DND-41 (cell line): ENCODE measurements around the gene PLA2G4B.

ENCODE experiments used
- ATAC-seq: fragments of 200-7000 bp; cut with Tn5 transposase; 3 replicates; pipeline ENCODE4 v1.9.1; 2021; ENCODE audit warnings: low read depth; ENCODE audit not compliant: insufficient read depth
- DNase-seq: peaks from one replicate; pipeline ENCODE4 v3.0.0-alpha.2; 2020
- H2AFZ ChIP-seq: 2 replicates; pipeline ENCODE4 v1.6.0; 2012; ENCODE audit warnings: low read depth, low read length
- H3K27ac ChIP-seq: 2 replicates; pipeline ENCODE4 v1.5.1; 2012; ENCODE audit warnings: low read length, inconsistent platforms
- H3K27me3 ChIP-seq: fragments of 200-600 bp; sonication (generic); 2 replicates; pipeline ENCODE4 v1.6.0; 2012; ENCODE audit warnings: low read length, mild to moderate bottlenecking, inconsistent platforms; ENCODE audit not compliant: insufficient read depth, poor library complexity
- H3K36me3 ChIP-seq: 2 replicates; pipeline ENCODE4 v1.5.1; 2012; ENCODE audit warnings: low read length, inconsistent platforms; ENCODE audit not compliant: insufficient read depth
- H3K4me1 ChIP-seq: 2 replicates; pipeline ENCODE4 v1.5.1; 2012; ENCODE audit warnings: mild to moderate bottlenecking, low read length; ENCODE audit not compliant: insufficient read depth
- H3K4me2 ChIP-seq: 2 replicates; pipeline ENCODE4 v1.6.0; 2012; ENCODE audit warnings: mild to moderate bottlenecking, moderate library complexity, low read length, inconsistent platforms; ENCODE audit not compliant: insufficient read depth
- H3K4me3 ChIP-seq, 2 experiments: fragments of 200-600 bp in 1 of 2; shearing (Covaris generic) in 1 of 2; 2 replicates each; pipeline ENCODE4 v1.5.1; 2012 to 2016; ENCODE audit warnings: inconsistent platforms in 2 of 2, low read length in 2 of 2, mild to moderate bottlenecking in 2 of 2, low read depth in 1 of 2, moderate library complexity in 1 of 2
- H3K79me2 ChIP-seq: 2 replicates; pipeline ENCODE4 v1.6.0; 2012; ENCODE audit warnings: low read length, inconsistent platforms; ENCODE audit not compliant: insufficient read depth
- H3K9ac ChIP-seq: 2 replicates; pipeline ENCODE4 v1.6.0; 2012; ENCODE audit warnings: low read depth, mild to moderate bottlenecking, inconsistent platforms, low read length, moderate library complexity
- H3K9me3 ChIP-seq: 2 replicates; pipeline ENCODE4 v1.5.1; 2012; ENCODE audit warnings: low read length, moderate library complexity, mild to moderate bottlenecking, inconsistent platforms; ENCODE audit not compliant: insufficient read depth, severe bottlenecking
- H4K20me1 ChIP-seq: 2 replicates; pipeline ENCODE4 v1.6.0; 2012; ENCODE audit warnings: low read length; ENCODE audit not compliant: insufficient read depth
- CTCF ChIP-seq: IDR thresholded peaks from 2 replicates; pipeline ENCODE4 v1.5.1; 2012; ENCODE audit warnings: borderline replicate concordance, low read length, moderate library complexity, mild to moderate bottlenecking; ENCODE audit not compliant: poor library complexity, severe bottlenecking; ENCODE audit errors: extremely low read depth
- EZH2 ChIP-seq: IDR thresholded peaks from 3 replicates; pipeline ENCODE4 v1.6.1; 2012; ENCODE audit warnings: borderline replicate concordance, low read depth, mild to moderate bottlenecking, moderate library complexity, low read length, inconsistent platforms; ENCODE audit not compliant: severe bottlenecking

Gene PLA2G4B

GRCh38 chr15:41870689-41871081, 32.0 kb downstream of the PLA2G4B start:
- H3K27ac ChIP-seq, result no peak overlapping the region
- ATAC-seq (0 out of 3 replicates have a peak, but pooled peaks have one; percentile 35), DNase-seq (no peak)
- no peak overlapping the region for H3K4me3 ChIP-seq
- no peaks in the 10 kb centered on the region for H3K9me3 ChIP-seq
- H3K27me3 ChIP-seq, result no peaks in the 10 kb centered on the region
- H4K20me1 ChIP-seq, result no peaks in the 10 kb centered on the region
- H3K4me2 ChIP-seq, result no peak overlapping the region
- no peaks in the 10 kb centered on the region for H3K4me1 ChIP-seq
- no peak overlapping the region for H2AFZ ChIP-seq
- TF ChIP-seq CTCF (no peak), EZH2 (no peak)
- H3K9ac ChIP-seq, result no peak overlapping the region
- H3K36me3 ChIP-seq, result no peaks in the 10 kb centered on the region
- no peaks in the 10 kb centered on the region for H3K79me2 ChIP-seq

- Histone ChIP-seq H3K27me3 (no peaks in the 10 kb centered on the region), H4K20me1 (no peaks in the 10 kb centered on the region; the same call in 1 of the 2 replicates), H3K79me2 (no peaks in the 10 kb centered on the region), H3K4me3 (no peak overlapping the region), H3K36me3 (no peaks in the 10 kb centered on the region), H3K4me2 (no peak overlapping the region), H3K9ac (no peak overlapping the region), H3K27ac (no peak overlapping the region), H3K9me3 (no peaks in the 10 kb centered on the region), H3K4me1 (no peaks in the 10 kb centered on the region), H2AFZ (no peak overlapping the region)
- no peak for ATAC-seq
- TF ChIP-seq CTCF (no peak), EZH2 (no peak)
- no peak for DNase-seq
Observed at GRCh38 chr15:41871175-41871905, 32.7 kb downstream of the PLA2G4B start.

- H3K4me3 ChIP-seq, result no peak overlapping the region
- H3K36me3 ChIP-seq, result no peaks in the 10 kb centered on the region
- no peaks in the 10 kb centered on the region for H3K27me3 ChIP-seq
- no peak overlapping the region for H2AFZ ChIP-seq
- H4K20me1 ChIP-seq, result no peaks in the 10 kb centered on the region; the same call in 1 of the 2 replicates
- no peaks in the 10 kb centered on the region for H3K9me3 ChIP-seq
- TF ChIP-seq CTCF (no peak), EZH2 (no peak)
- H3K79me2 ChIP-seq, result no peaks in the 10 kb centered on the region
- ATAC-seq (no peak), DNase-seq (no peak)
- no peak overlapping the region for H3K4me2 ChIP-seq
- no peak overlapping the region for H3K9ac ChIP-seq
- no peaks in the 10 kb centered on the region for H3K4me1 ChIP-seq
- H3K27ac ChIP-seq, result no peak overlapping the region
Observed at GRCh38 chr15:41872166-41872747, 33.6 kb downstream of the PLA2G4B start.
